Endothelial cell of umbilical vein (primary cell): ENCODE results near the gene NAPB. TPM values are rescaled to one million over a fixed set of nuclear protein-coding genes. Genes with fewer than 3 reads are reported as not detected.

Experiments used
- BruUV-seq: library from RNA; stranded (reverse); fragments of 400-500 nt; replicated peaks from 2 replicates; lab custom pipeline; 2021; lab: Mats Ljungman, UMichigan
- CTCF ChIA-PET: fragments of 300-600, 350-600 bp; sonication (Branson Sonifier 250); formaldehyde crosslinking; loops from one replicate; lab custom pipeline; 2021; ENCODE audit warnings: antibody characterized with exemption, inconsistent platforms; lab: Charles Lee
- POLR2A ChIA-PET: fragments of 300-600, 350-600 bp; sonication (Branson Sonifier 250); formaldehyde crosslinking; loops from one replicate; lab custom pipeline; 2021; ENCODE audit warnings: antibody characterized with exemption, inconsistent platforms; lab: Charles Lee
- DNase-seq: peaks from one replicate; pipeline ENCODE4 v3.0.0-alpha.2; 2011; ENCODE audit warnings: low read depth, low spot score
- FAIRE-seq: peaks from 2 replicates; lab custom pipeline; 2011; peaks lifted over from hg19 to GRCh38; lab: Jason Lieb, UNC
- H2AFZ ChIP-seq: 2 replicates; pipeline ENCODE4 v1.6.0; 2012; ENCODE audit warnings: low read depth, low read length, control low read depth, inconsistent platforms
- H3K27ac ChIP-seq: 2 replicates; pipeline ENCODE4 v1.5.1; 2011; ENCODE audit warnings: low read depth, mild to moderate bottlenecking, control low read depth, low read length, moderate library complexity; ENCODE audit not compliant: insufficient read depth
- H3K27me3 ChIP-seq, 2 experiments: 2 replicates each; pipeline versions ENCODE4 v1.6.0 to v1.6.1; 2011; ENCODE audit warnings: low read length in 2 of 2, mixed read lengths in 1 of 2; ENCODE audit not compliant: control insufficient read depth in 2 of 2, insufficient read depth in 2 of 2
- H3K36me3 ChIP-seq, 2 experiments: 2 replicates in 1 of 2; 3 replicates in 1 of 2; pipeline ENCODE4 v1.5.1; 2011; ENCODE audit warnings: low read length in 2 of 2, mild to moderate bottlenecking in 1 of 2, moderate library complexity in 1 of 2; ENCODE audit not compliant: control insufficient read depth in 2 of 2, insufficient read depth in 2 of 2; ENCODE audit errors: extremely low read depth in 1 of 2
- H3K4me1 ChIP-seq: 3 replicates; pipeline ENCODE4 v1.5.1; 2011; ENCODE audit warnings: mild to moderate bottlenecking, low read length; ENCODE audit not compliant: control insufficient read depth, insufficient read depth; ENCODE audit errors: extremely low read depth
- H3K4me2 ChIP-seq: 2 replicates; pipeline ENCODE4 v1.6.1; 2011; ENCODE audit warnings: low read length, control low read depth, mixed read lengths; ENCODE audit not compliant: insufficient read depth
- H3K4me3 ChIP-seq, 3 experiments: fragments of 200-600 bp in 1 of 3; sonication (generic), shearing (Covaris generic) in 1 of 3; replicated peaks in 1 of 3; 2 replicates each; pipeline ENCODE4 v1.5.1; 2011 to 2016; ENCODE audit warnings: control low read depth in 3 of 3, low read length in 3 of 3, mild to moderate bottlenecking in 2 of 3, inconsistent platforms in 1 of 3, low read depth in 1 of 3, moderate library complexity in 1 of 3; ENCODE audit not compliant: insufficient read depth in 1 of 3
- H3K79me2 ChIP-seq: 2 replicates; pipeline ENCODE4 v1.6.0; 2012; ENCODE audit warnings: low read length, inconsistent platforms; ENCODE audit not compliant: control insufficient read depth, insufficient read depth
- H3K9ac ChIP-seq: replicated peaks from 2 replicates; pipeline ENCODE3; 2011; ENCODE audit warnings: low read length, control low read depth; ENCODE audit not compliant: insufficient read depth; ENCODE audit errors: extremely low read depth
- H3K9me1 ChIP-seq: replicated peaks from 3 replicates; pipeline ENCODE4 v1.6.0; 2011; ENCODE audit warnings: mild to moderate bottlenecking, low read length; ENCODE audit not compliant: control insufficient read depth, insufficient read depth; ENCODE audit errors: extremely low read depth
- H3K9me3 ChIP-seq: replicated peaks from 2 replicates; pipeline ENCODE4 v1.5.1; 2012; ENCODE audit warnings: low read length, inconsistent platforms; ENCODE audit not compliant: control insufficient read depth, insufficient read depth
- H4K20me1 ChIP-seq: replicated peaks from 2 replicates; pipeline ENCODE3; 2011; ENCODE audit warnings: mild to moderate bottlenecking, low read length; ENCODE audit not compliant: control insufficient read depth, insufficient read depth; ENCODE audit errors: extremely low read depth
- EZH2 ChIP-seq: IDR thresholded peaks from 2 replicates; pipeline ENCODE4 v1.6.1; 2012; ENCODE audit warnings: borderline replicate concordance, low read depth, mild to moderate bottlenecking, moderate library complexity, low read length, inconsistent platforms; ENCODE audit not compliant: severe bottlenecking
- FOS ChIP-seq: IDR thresholded peaks from 2 replicates; pipeline ENCODE4 v1.6.1; 2011; ENCODE audit warnings: mild to moderate bottlenecking, low read length, moderate library complexity, borderline replicate concordance; ENCODE audit not compliant: insufficient read depth
- GATA2 ChIP-seq: IDR thresholded peaks from 2 replicates; pipeline ENCODE4 v1.7.0; 2011; ENCODE audit warnings: low read depth, mild to moderate bottlenecking, moderate library complexity, mixed read lengths, low read length; ENCODE audit not compliant: insufficient read length, insufficient read depth
- JUN ChIP-seq: IDR thresholded peaks from 2 replicates; pipeline ENCODE4 v1.6.1; 2011; ENCODE audit warnings: borderline replicate concordance, low read depth; ENCODE audit not compliant: insufficient read length, insufficient read depth
- MYC ChIP-seq: IDR thresholded peaks from one replicate; pipeline ENCODE4 v1.6.1; 2011; ENCODE audit warnings: mild to moderate bottlenecking, low read depth, low read length
- dilution Hi-C: fragments of 300-500 bp; cut with MboI; formaldehyde crosslinking; loops from one replicate; pipeline ENCODE4 v1.15.0; 2019; ENCODE audit warnings: low sequenced_read_pairs; ENCODE audit not compliant: extremely low pct_ligation_motif_present
- intact Hi-C: fragments of 100-400 bp; cut with micrococcal nuclease; formaldehyde crosslinking; loops from one replicate; pipeline ENCODE4 v1.10.0; 2022
- polyA plus RNA-seq, 4 experiments: library from polyadenylated mRNA; depleted of rRNA in 3 of 4; stranded (reverse) in 3 of 4; unstranded in 1 of 4; fragments of >200 nt; gene quantifications; 2 replicates each; pipeline versions ENCODE4 v1.2.1 to v1.2.3, GENCODE V29; 2011 to 2012; ENCODE audit warnings: missing spikeins in 1 of 4
- total RNA-seq: library from RNA; stranded (reverse); gene quantifications from 2 replicates; pipeline ENCODE4 v1.2.3, GENCODE V29; 2021
- TF ChIP-seq, protein P1 (sequence below), 2 donors: IDR thresholded peaks; 1 replicate in 1 of 2; 2 replicates in 1 of 2; pipeline ENCODE4 v1.5.1; 2011; ENCODE audit warnings: low read length in 2 of 2, mild to moderate bottlenecking in 2 of 2, moderate library complexity in 2 of 2, control low read depth in 1 of 2, inconsistent platforms in 1 of 2, low read depth in 1 of 2; ENCODE audit not compliant: insufficient read depth in 1 of 2; ENCODE audit errors: extremely low read depth in 1 of 2

NAPB gene
- total and polyA plus RNA-seq, 2 donors (not counting 3 experiments of a cell fraction or from before 2014, with no cell fraction given) = 4.7 to 10.1 TPM

DNA sequence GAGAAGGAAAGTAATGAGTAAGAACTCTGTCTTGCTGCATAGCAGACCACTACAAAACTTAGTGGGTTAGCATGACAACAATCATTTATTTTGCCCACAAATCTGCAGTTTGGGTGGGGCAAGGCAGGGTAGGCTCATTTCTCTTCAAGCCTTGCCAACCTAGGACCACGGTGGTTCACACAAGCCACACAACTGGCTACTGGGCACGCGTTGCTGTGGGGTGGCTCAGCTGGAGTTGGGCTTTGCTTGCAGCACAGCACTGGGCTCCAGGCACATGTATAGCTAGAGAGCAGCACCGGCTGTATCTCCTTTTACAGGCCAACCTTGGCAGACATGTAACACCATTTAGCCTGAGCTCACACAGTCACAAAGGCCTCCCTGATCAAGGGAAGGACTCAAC is 75.3 kb downstream of the NAPB start:
- Histone ChIP-seq H3K4me1 (peaks cover 7% of the 10 kb centered on the region), H2AFZ (no peak overlapping the region), H3K9me1 (no peaks in the 10 kb centered on the region), H3K9me3 (no peaks in the 10 kb centered on the region), H3K4me2 (no peak overlapping the region), H3K79me2 (peaks cover 3% of the 10 kb centered on the region), H3K36me3 (no peaks in the 10 kb centered on the region), H3K9ac (no peak overlapping the region), H4K20me1 (no peaks in the 10 kb centered on the region), H3K27me3 (peaks cover 2 to 3% of the 10 kb centered on the region in 2 experiments), H3K4me3 (no peak overlapping the region), H3K27ac (no peak overlapping the region)
- POLR2A ChIA-PET = no interaction called here
- DNase-seq (no peak), FAIRE-seq (no peak)
- CTCF ChIA-PET = interaction anchor here (0.8 kb wide), 1 partner anchor 75 kb away, joined by 5 read pairs; the partner anchor contains the start of gene NAPB
- no TSS peak for BruUV-seq
- intact Hi-C loops = no loop called here
- no peak for TF ChIP-seq GATA2
- TF ChIP-seq FOS = no peak
- no peak for TF ChIP-seq EZH2
- TF ChIP-seq JUN = no peak
- TF ChIP-seq, protein P1, sequence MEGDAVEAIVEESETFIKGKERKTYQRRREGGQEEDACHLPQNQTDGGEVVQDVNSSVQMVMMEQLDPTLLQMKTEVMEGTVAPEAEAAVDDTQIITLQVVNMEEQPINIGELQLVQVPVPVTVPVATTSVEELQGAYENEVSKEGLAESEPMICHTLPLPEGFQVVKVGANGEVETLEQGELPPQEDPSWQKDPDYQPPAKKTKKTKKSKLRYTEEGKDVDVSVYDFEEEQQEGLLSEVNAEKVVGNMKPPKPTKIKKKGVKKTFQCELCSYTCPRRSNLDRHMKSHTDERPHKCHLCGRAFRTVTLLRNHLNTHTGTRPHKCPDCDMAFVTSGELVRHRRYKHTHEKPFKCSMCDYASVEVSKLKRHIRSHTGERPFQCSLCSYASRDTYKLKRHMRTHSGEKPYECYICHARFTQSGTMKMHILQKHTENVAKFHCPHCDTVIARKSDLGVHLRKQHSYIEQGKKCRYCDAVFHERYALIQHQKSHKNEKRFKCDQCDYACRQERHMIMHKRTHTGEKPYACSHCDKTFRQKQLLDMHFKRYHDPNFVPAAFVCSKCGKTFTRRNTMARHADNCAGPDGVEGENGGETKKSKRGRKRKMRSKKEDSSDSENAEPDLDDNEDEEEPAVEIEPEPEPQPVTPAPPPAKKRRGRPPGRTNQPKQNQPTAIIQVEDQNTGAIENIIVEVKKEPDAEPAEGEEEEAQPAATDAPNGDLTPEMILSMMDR (IDR thresholded peaks at IDR 0.05; ENCODE audit: extremely low read depth in 1 of 2, insufficient read depth in 1 of 2, low read depth in 1 of 2, low read length in 2 of 2) = no peak
- no peak for TF ChIP-seq MYC
- dilution Hi-C loops = no loop called here
